Measurements from ENCODE around the gene ZNF385A. TPM values are rescaled to one million over a fixed set of nuclear protein-coding genes. Genes with fewer than 3 reads are reported as not detected.

The ZNF385A gene
- total and polyA plus RNA-seq, 2 of the 8 experiments (the other 6 are each of a cell fraction or from before 2014, with no cell fraction given), result 5.2 to 14.3 TPM

GRCh38 chr12:54352022-54352531, 32.5 kb downstream of the ZNF385A start (continued):
- TF ChIP-seq BCL11A (IDR thresholded peaks at IDR 0.05; ENCODE audit: low read depth in 2 of 2, low read length in 2 of 2), result no peak
- TF ChIP-seq SP2 (IDR thresholded peaks at IDR 0.05; ENCODE audit: low read length), result no peak
- TF ChIP-seq ATF3 (IDR thresholded peaks at IDR 0.05; ENCODE audit: insufficient read depth, low read depth, low read length), result no peak
